NCI-H774 (cell line): ENCODE data around the gene FGFR2.
"Not testable (repeated sequence)": the region's sequence is repeated elsewhere in the genome, so short reads cannot be mapped to it uniquely, and the experiment has no call there.

Experiments used
- DNase-seq: peaks from one replicate; lab custom pipeline; 2025; lab: John Stamatoyannopoulos, UW

FGFR2 gene

GRCh38 chr10:121590772-121591171, 7.5 kb downstream of the FGFR2 start:
- no peak for DNase-seq

DNA sequence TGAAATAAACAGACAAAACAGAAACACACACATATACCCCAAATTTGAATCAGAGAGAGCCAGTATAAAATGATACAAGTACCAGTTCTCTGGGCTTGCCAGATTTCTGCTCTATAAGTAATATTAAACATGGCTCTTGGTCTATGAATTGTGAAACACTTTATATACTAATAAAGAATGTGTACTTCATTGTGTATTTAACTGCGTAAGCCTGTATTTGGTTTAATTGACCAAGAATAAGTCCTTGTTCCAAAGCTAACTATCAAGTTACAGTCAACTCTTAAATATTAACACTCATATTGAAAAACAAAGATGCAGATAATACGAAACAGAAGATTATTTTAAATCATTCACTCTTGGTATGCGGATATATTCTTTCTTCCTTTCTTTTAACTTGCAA, 8.7 kb downstream of the FGFR2 start:
- no peak for DNase-seq

GRCh38 chr10:121583857-121584256, 14.4 kb downstream of the FGFR2 start:
- no peak for DNase-seq

DNA sequence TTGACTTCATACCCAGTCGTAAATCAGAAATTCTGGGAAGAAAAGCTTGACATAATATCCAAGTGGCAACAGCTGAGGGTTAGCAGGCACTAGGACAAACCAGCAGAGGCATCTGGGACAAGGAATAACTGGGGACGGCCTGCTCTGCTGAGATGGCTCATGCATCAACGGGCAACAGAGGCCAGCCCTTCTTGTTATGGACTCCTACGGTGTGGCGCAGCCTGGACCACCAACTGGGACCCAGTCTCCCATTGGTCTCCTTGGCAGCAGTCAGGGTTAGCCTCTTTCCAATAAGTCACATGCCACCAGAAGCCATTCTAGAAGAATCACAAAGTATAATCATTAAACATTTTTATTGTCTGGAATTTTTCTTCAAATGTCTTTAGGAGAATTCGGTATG, 15.0 kb downstream of the FGFR2 start:
- no peak for DNase-seq

- no peak for DNase-seq
Observed at GRCh38 chr10:121580276-121581116, 17.7 kb downstream of the FGFR2 start.

DNA sequence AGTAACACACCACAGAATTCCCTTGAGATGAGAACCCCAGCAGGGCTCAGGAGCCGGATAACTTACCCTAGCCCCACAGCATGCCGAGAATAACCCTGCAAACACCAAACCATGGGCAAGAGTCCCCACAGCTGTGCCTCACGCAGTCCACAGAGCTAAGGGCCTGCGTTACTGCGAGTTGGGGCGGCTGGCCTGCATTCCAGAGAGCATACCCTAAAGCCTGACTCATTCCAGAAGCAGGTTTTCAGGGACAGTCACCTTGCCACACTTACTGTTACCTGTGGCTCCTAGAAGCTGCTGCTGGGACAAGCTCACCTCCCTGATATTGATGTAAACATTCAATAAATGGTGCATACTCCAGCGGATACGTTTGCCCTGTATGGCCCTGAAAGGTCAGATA, 18.6 kb downstream of the FGFR2 start:
- no peak for DNase-seq

DNA sequence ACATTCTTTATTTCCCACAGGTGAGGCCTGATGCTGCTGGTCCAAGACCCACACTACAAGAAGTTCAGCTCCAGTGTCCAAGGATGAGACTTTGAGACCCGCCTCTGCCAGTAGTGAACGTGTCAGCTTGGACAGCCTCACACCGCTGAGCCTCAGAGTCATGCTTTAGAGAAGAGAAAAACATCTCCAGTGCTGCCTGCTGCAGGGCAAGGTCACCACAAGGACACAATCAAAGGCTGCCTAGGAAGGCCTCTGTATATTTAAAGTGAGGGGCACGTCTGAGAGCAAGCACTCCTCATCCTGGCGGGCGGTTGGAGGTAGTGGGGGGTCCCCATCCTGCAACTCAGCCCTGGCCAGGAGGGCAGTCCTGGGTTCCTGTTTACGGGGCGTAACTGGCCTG, 19.3 kb downstream of the FGFR2 start:
- no peak for DNase-seq

GRCh38 chr10:121578298-121578697, 19.9 kb downstream of the FGFR2 start:
- no peak for DNase-seq

DNA sequence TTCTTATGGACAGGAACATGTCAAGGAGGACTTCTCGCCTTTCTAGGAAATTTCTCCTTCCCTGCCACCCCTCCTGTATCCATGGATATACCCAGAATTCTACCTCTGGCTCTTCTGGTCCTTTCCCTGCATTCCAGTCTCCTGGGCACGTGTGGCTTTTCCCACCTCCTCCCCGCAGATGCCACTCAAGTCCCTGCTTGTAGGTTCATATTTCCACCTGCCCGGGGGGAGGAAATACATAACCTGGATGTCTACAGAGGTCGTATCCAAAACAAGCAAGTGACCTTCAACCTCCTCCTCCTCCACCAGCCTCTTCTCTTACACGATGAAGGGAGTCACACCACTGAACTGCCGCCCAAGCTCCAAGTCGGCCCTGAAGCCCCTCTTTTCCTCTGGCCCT, 20.7 kb downstream of the FGFR2 start:
- no peak for DNase-seq

- DNase-seq = no peak
Observed at GRCh38 chr10:121576139-121576538, 22.1 kb downstream of the FGFR2 start.

DNA sequence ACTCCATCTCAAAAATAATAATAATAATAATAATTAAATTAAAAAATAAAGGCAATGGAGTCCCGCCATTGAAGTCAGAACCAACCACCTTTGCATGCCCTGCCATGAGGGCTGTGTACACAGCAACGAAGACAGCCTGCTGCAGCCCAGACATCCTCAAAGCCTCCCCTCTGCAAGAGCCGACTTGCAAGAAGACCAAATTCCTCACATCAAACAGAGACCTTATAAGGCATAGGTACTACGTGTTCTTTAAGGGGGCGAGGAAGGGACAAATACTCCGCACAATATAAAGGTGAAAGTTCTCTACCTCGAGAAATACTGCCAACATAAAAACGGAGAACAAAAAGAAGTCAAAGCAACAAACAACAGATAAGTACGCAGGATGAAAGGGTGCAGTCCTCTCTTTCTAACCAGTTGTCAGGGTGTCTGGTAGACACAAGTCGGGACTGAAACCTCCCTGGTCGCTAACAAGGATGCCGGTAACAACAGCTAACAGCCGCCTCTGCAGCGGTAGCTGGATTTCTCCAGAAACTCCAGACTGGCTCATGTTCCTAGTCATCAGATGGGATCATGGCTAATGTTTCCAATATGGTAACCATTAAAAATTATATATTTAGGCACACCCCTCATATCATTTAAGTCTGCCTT, 23.6 kb downstream of the FGFR2 start:
- no peak for DNase-seq

- DNase-seq = no peak
Observed at GRCh38 chr10:121573538-121573941, 24.7 kb downstream of the FGFR2 start.

DNA sequence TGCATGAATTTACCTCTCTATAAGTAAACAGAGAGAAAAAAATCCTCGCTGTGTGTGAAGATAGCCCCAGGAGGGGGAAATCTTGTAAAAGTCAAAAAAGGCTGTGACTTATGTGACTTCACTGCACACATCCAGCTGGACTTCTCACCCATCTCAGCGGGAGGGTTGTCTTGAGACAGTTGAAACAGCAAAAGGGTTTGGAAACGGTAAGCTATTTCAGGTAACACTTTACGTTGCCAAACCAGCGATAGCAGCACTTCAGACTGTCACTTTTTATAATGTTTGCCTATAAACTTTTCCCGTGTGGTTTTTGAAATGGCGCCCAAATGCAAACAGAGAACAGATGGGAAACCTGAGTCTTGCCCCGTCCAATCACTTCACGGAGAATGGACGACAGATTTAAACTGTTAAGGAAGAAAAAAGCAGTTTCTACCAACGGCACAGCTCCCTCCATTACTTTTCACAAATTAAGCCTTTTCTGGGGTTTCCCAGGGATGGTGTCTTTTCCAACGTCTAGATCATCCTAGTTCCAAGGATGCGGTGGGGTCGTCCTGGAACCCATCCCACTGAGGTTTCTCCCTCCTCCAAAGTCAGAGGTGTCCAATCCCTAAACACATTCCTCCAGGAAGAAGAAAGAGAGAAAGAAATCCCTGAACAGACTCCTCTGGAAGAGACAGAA, 25.2 kb downstream of the FGFR2 start:
- no peak for DNase-seq

GRCh38 chr10:121570315-121570714, 27.9 kb downstream of the FGFR2 start:
- no peak for DNase-seq

DNA sequence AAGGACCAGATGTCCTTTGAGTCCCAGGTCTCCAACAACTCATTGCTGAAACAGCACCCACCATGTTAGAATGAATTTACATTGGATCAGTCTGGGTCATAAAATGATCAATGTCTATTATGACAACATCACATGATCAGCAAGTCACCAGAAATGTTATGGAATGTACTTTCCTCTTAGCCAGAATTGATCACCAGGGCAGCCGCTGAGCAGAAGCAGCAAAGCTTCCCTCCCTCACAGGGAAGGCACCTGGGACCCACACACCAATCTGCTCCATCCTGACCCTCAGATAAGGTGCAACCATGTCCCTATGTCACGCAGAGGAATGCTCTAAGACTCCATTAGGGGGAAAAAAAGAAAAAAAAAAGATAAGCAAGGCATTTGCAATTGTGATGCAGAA, 30.0 kb downstream of the FGFR2 start:
- DNase-seq = no peak

GRCh38 chr10:121567569-121567968, 30.7 kb downstream of the FGFR2 start:
- DNase-seq = no peak

DNA sequence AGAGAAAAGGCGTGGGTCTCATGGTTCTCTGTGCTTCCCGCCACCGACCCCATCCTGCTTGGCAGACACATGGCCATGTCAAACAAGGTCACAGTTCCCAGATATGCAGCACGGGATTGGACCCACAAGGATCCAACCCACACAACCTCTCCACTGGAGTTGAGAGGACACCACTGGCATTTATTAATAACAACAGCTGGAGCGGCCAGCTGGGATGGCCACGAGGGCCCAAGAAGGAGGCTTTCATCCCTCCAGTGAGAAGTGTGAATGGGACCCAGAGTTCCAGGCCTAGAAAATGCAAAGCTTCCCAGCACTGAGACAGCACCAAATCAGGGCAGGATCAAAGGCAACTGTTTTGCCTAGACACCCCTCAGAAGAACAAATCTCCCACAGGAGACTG, 31.5 kb downstream of the FGFR2 start:
- DNase-seq = no peak

GRCh38 chr10:121559326-121560026, 38.8 kb downstream of the FGFR2 start:
- no peak for DNase-seq

DNA sequence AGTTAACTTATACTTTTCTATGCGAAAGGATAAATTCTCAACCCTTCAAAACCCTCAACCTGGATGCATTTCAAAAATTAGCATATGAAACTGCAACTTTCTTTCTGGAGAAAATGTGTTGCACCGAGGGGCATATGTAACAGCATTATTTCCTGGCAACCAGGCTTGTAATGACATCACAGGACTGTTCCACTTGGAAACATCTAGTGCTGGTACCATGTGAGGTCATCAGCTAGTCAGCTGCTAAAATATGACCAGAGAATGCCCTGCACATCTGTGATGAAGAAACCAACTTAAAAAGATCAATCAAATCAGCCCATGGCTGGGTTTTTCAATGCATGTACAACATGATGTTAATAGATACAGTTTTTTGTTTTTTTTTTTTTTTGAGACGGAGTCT, 40.0 kb downstream of the FGFR2 start:
- no peak for DNase-seq

DNA sequence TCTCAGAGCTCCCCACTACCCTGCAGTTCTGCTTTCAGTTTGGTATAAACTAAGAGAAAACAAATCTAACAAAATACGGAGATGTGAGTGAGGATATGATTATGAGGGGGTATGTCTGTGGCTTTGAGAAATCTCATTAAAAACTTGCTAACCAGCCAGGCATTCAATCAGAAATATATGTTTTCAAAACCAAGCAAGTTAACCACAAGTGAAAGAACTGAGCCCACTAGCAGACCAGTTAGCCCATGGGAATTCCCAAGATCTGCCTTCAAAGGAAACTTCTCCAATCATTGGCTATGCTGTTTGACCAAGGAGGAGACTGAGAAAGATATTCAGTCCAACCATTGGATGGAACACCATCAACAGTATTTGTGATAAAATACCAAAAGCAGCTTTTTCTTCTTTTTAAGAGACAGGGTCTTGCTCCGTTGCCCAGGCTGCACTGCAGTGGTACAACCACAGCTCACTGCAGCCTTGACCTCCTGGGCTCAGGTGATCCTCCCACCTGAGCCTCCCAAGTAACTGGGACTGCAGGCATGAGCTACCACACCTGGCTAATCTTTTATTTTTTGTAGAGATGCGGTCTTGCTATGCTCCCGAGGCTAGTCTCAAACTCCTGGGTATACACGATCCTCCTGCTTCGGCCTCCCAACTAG, 41.2 kb downstream of the FGFR2 start:
- no peak for DNase-seq

DNA sequence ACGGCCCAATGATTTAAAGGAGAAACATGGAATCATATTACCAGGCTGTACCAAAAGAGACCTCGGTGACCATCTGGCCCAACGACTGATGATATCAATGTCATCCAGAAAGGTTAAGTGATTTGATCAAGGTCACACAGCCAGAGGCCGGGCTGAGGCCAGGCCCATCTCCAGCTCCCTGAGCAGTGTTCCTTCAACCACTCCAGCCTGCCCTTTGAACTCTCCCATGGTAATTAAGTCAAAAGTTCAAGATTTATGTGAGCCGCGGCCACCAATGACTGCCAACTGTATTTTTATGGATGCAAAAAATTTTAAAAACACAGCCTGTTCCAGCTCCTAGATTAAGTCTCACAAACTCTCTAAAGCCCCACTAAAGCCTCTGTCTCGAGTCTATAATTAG, 41.8 kb downstream of the FGFR2 start:
- DNase-seq = no peak

DNA sequence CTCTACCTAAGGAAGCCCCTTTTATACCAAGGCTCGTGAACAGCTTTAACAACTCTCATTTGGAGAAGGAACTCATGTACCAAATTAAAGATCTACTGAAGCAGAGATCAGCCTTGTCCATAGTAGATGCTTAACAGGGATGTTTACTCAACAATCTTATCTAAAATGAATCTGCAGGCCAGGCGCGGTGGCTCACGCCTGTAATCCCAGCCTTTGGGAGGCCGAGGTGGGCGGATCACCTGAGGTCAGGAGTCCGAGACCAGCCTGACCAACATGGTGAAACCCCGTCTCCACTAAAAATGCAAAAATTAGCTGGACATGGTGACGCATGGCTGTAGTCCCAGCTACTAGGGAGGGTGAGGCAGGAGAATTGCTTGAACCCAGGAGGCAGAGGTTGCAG, 43.3 kb downstream of the FGFR2 start:
- not testable (repeated sequence) for DNase-seq
